Left forelimb (tissue), 1 donor: Measurements from ENCODE around the gene ANGPTL2.

Source experiments
- DNase-seq: peaks from one replicate; pipeline ENCODE4 v3.0.0-alpha.2; 2018; ENCODE audit warnings: low spot score

Gene ANGPTL2

DNA sequence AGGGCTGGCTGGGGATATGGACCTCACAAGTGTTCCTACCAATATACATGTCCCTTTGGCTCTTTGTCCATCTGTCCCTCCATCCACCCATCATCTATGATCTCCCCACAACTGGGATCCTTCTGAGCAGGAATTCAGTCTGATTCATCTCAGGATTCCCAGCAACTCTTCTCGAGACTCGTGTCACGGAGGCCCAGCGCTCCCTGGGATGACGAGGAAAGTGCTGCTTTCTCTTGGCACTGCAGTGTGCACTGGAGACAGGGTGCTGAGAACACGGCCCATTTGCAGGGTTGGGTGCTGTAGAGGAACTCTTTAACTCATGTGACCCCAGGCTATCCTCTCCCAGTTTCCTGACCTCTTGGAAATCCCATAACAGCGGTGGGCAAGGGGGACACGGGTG is 72.9 kb downstream of the ANGPTL2 start:
- DNase-seq, result no peak

DNA sequence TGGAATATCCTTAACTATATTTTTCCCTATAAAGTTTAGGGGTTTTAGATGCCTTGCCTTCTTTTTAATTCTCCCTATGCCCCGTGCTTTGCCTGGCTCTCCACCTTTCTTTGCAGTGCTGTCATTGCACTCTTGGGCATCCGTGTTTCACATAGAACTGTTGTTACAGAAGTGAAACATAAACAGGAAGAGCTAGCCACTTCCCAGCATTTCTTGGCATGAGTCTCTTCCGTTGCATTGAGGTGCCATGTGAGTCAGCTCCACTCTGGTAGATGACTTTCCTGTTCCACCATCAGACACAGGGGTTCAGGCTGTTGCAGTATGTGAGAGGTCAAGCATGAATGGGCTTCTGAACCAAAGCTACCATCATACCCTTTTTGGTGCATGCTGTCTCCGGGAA is 73.4 kb downstream of the ANGPTL2 start:
- no peak for DNase-seq

DNA sequence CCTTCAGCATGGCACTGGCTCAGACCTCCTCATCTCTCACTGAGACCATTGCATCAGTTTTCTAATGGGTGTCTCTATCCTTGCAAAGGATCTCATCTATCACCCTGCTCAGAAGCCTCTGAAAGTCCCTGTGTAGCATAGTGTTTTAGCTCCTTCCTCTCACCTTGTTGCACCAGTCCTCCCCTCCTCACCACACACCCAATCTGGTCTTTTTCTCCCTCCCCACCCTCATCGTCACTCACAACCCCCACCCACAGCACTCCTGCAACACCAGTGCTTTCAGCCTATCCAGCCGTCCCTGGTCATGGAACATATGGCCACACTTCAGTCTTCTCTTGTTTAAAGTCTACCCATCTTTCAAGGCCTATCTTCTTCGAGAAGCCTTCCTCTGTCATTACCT is 74.5 kb downstream of the ANGPTL2 start:
- no peak for DNase-seq

DNA sequence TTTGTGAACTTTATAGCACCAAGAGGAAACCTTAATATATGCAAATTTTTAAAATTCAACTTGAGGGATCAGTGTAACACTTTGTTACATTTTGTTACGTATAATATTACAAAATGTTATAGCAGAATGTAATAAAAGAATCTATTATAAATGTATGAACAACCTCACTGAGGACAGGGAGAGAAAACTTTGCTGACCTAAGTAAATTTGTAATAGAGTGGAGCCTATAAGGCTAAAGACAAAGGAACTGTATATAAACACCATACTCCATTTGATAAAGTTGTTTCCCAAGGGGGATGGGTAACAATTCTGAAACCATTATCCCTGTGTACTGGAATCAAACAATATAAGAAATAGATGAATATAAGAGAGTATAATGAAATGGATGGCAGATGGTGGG is 77.3 kb downstream of the ANGPTL2 start:
- no peak for DNase-seq

DNA sequence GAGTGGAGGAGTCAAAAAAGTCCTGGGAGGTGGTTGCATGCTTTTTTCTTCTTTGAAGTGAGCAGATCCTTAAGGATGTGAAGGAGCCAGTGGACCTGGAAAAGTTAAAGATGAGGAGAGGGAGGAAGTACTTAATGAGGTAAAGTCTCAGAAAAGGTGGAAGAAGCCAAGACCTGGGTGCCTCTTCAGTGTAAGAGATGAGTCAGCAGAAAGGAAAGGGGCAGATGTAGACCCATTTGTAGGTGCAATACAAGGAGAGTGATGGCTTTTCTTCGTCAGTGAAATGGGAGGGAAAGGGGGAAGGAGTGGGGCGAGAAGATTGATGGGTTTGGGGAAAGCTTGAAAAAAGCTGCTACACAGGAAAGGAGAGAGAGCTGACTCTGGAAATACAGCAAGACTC is 82.9 kb downstream of the ANGPTL2 start:
- no peak for DNase-seq

DNA sequence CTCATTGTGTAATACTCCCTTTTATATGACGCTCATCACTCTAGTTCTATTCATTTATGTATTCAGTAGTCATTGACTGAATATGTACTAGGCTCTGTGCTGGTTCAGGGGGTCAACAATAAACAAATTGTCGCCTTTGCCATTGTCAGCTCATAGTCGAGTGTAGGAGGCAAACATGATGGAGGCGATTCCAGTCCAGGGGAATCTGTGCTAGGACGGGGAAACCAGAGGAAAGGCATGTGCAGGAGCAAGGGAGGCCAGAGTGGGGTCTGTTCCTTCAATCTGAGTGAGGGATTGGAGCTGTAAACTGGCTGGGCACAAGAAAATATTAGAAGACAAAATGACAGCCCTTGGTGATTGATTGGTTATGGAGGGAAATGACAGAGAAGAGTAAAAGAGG is 83.9 kb downstream of the ANGPTL2 start:
- DNase-seq, result no peak
